OCI-LY1 (cell line): Measurements from ENCODE around the gene MAPT.

ENCODE experiments used
- H2AFZ ChIP-seq: fragments of 200-600 bp; sonication (generic), shearing (Covaris generic); 2 replicates; pipeline ENCODE4 v1.6.0; 2014; ENCODE audit warnings: antibody characterized with exemption, mild to moderate bottlenecking, low read length
- H3F3A ChIP-seq: fragments of 200-600 bp; sonication (generic), shearing (Covaris generic); 2 replicates; pipeline ENCODE4 v1.6.0; 2014; ENCODE audit warnings: mild to moderate bottlenecking, antibody characterized with exemption, low read length, moderate library complexity; ENCODE audit not compliant: insufficient read depth
- H3K27ac ChIP-seq: fragments of 200-600 bp; sonication (generic); 2 replicates; pipeline ENCODE4 v1.5.1; 2014; ENCODE audit warnings: low read length, mixed run types, mild to moderate bottlenecking, low read depth; ENCODE audit not compliant: poor library complexity, severe bottlenecking
- H3K27me3 ChIP-seq: fragments of 200-600 bp; sonication (generic); 2 replicates; pipeline ENCODE4 v1.6.0; 2014; ENCODE audit warnings: antibody characterized with exemption, mild to moderate bottlenecking, low read length, moderate library complexity; ENCODE audit not compliant: insufficient read depth
- H3K36me3 ChIP-seq: fragments of 200-600 bp; sonication (generic); 2 replicates; pipeline ENCODE4 v1.6.1; 2014; ENCODE audit warnings: mild to moderate bottlenecking, antibody characterized with exemption, low read length, moderate library complexity, mixed read lengths; ENCODE audit not compliant: insufficient read depth
- H3K4me1 ChIP-seq: fragments of 200-600 bp; sonication (generic); 2 replicates; pipeline ENCODE4 v1.5.1; 2014; ENCODE audit warnings: mild to moderate bottlenecking, low read length, moderate library complexity; ENCODE audit not compliant: insufficient read depth, severe bottlenecking
- H3K4me2 ChIP-seq: fragments of 200-600 bp; sonication (generic), shearing (Covaris generic); 2 replicates; pipeline ENCODE4 v1.6.1; 2014; ENCODE audit warnings: low read length
- H3K4me3 ChIP-seq: fragments of 200-600 bp; sonication (generic); 2 replicates; pipeline ENCODE4 v1.5.1; 2014; ENCODE audit warnings: low read length, low read depth, mild to moderate bottlenecking, mixed read lengths; ENCODE audit not compliant: poor library complexity, severe bottlenecking
- H3K79me2 ChIP-seq: fragments of 200-600 bp; shearing (Covaris generic); 2 replicates; pipeline ENCODE4 v1.6.1; 2016; ENCODE audit warnings: mixed run types, low read length, mixed read lengths; ENCODE audit not compliant: insufficient read depth
- H3K9ac ChIP-seq: fragments of 200-600 bp; sonication (generic), shearing (Covaris generic); 2 replicates; pipeline ENCODE4 v1.6.1; 2014; ENCODE audit warnings: mild to moderate bottlenecking, low read length, mixed read lengths
- H3K9me2 ChIP-seq: fragments of 200-600 bp; sonication (generic), shearing (Covaris generic); 2 replicates; pipeline ENCODE4 v1.6.1; 2014; ENCODE audit warnings: low read depth, mild to moderate bottlenecking, low read length, mixed read lengths
- H3K9me3 ChIP-seq: fragments of 200-600 bp; shearing (Covaris generic); 2 replicates; pipeline ENCODE4 v1.6.1; 2014; ENCODE audit warnings: low read length, mixed read lengths
- H4K20me1 ChIP-seq: fragments of 200-600 bp; sonication (generic), shearing (Covaris generic); 2 replicates; pipeline ENCODE4 v1.6.0; 2016; ENCODE audit warnings: mild to moderate bottlenecking, low read length; ENCODE audit not compliant: insufficient read depth
- CTCF ChIP-seq: fragments of 200-600 bp; sonication (generic), shearing (Covaris generic); IDR thresholded peaks from 2 replicates; pipeline ENCODE4 v1.5.1; 2017; ENCODE audit warnings: mild to moderate bottlenecking, antibody characterized with exemption, low read length, moderate library complexity, mixed read lengths
- EZH2 ChIP-seq: fragments of 200-600 bp; sonication (generic), shearing (Covaris generic); IDR thresholded peaks from 2 replicates; pipeline ENCODE4 v1.8.0; 2017; ENCODE audit warnings: borderline replicate concordance, mixed run types, mild to moderate bottlenecking, antibody characterized with exemption, low read length, moderate library complexity, mixed read lengths

The MAPT gene

GRCh38 chr17:45849536-45849990 is 44.8 kb upstream of the MAPT start:
- H3K4me3 ChIP-seq: no peak overlapping the region
- no peaks in the 10 kb centered on the region for H3K9me3 ChIP-seq
- no peaks in the 10 kb centered on the region for H3K4me1 ChIP-seq
- no peaks in the 10 kb centered on the region for H3K36me3 ChIP-seq
- no peaks in the 10 kb centered on the region for H3K27me3 ChIP-seq
- no peaks in the 10 kb centered on the region for H3K9me2 ChIP-seq
- H3F3A ChIP-seq: no peaks in the 10 kb centered on the region
- no peak overlapping the region for H3K27ac ChIP-seq
- H3K9ac ChIP-seq: no peak overlapping the region
- no peaks in the 10 kb centered on the region for H4K20me1 ChIP-seq
- no peaks in the 10 kb centered on the region for H3K79me2 ChIP-seq
- H2AFZ ChIP-seq: no peak overlapping the region
- H3K4me2 ChIP-seq: no peak overlapping the region
- TF ChIP-seq CTCF (no peak), EZH2 (no peak)

GRCh38 chr17:45850011-45850410 is 44.3 kb upstream of the MAPT start:
- Histone ChIP-seq H3K27me3 (no peaks in the 10 kb centered on the region), H3K4me3 (no peak overlapping the region), H2AFZ (no peak overlapping the region), H3K79me2 (no peaks in the 10 kb centered on the region), H3K27ac (no peak overlapping the region), H3K4me2 (no peak overlapping the region), H3K9me3 (no peaks in the 10 kb centered on the region), H3K9ac (no peak overlapping the region), H3K9me2 (no peaks in the 10 kb centered on the region), H3F3A (no peaks in the 10 kb centered on the region), H3K4me1 (no peaks in the 10 kb centered on the region), H4K20me1 (no peaks in the 10 kb centered on the region), H3K36me3 (no peaks in the 10 kb centered on the region)
- TF ChIP-seq CTCF: no peak
- no peak for TF ChIP-seq EZH2

GRCh38 chr17:45850468-45850867 is 43.9 kb upstream of the MAPT start:
- H3K36me3 ChIP-seq: no peaks in the 10 kb centered on the region
- no peaks in the 10 kb centered on the region for H3K27me3 ChIP-seq
- H3K9me3 ChIP-seq: no peaks in the 10 kb centered on the region
- no peaks in the 10 kb centered on the region for H3K79me2 ChIP-seq
- no peak overlapping the region for H2AFZ ChIP-seq
- no peak overlapping the region for H3K9ac ChIP-seq
- H3K9me2 ChIP-seq: no peaks in the 10 kb centered on the region
- no peak overlapping the region for H3K4me2 ChIP-seq
- no peaks in the 10 kb centered on the region for H3K4me1 ChIP-seq
- H3K4me3 ChIP-seq: no peak overlapping the region
- no peaks in the 10 kb centered on the region for H3F3A ChIP-seq
- H3K27ac ChIP-seq: no peak overlapping the region
- H4K20me1 ChIP-seq: no peaks in the 10 kb centered on the region
- TF ChIP-seq EZH2 (no peak), CTCF (no peak)
